IPS-20b (cell line): Measurements from ENCODE around the gene MLC1.

Experiments
- H3K27ac ChIP-seq: one replicate; pipeline ENCODE4 v1.5.1; 2013; ENCODE audit warnings: low read length
- H3K27me3 ChIP-seq: 2 replicates; pipeline ENCODE4 v1.6.1; 2013; ENCODE audit warnings: mild to moderate bottlenecking, low read length, inconsistent platforms; ENCODE audit not compliant: insufficient read depth
- H3K36me3 ChIP-seq: 2 replicates; pipeline ENCODE4 v1.6.1; 2013; ENCODE audit warnings: low read depth, mild to moderate bottlenecking, inconsistent platforms, low read length, moderate library complexity; ENCODE audit not compliant: insufficient read depth
- H3K4me1 ChIP-seq: 2 replicates; pipeline ENCODE4 v1.6.1; 2013; ENCODE audit warnings: mild to moderate bottlenecking, control low read depth, inconsistent platforms, low read length, moderate library complexity; ENCODE audit not compliant: insufficient read depth
- H3K4me3 ChIP-seq: 2 replicates; pipeline ENCODE4 v1.5.1; 2013; ENCODE audit warnings: mild to moderate bottlenecking, low read length, inconsistent platforms
- H3K9ac ChIP-seq: 2 replicates; pipeline ENCODE4 v1.6.1; 2013; ENCODE audit warnings: low read depth, mild to moderate bottlenecking, inconsistent platforms, low read length, moderate library complexity
- H3K9me3 ChIP-seq: 2 replicates; pipeline ENCODE4 v1.6.1; 2013; ENCODE audit warnings: mild to moderate bottlenecking, low read depth, low read length, inconsistent platforms; ENCODE audit not compliant: insufficient read depth

MLC1 gene

DNA sequence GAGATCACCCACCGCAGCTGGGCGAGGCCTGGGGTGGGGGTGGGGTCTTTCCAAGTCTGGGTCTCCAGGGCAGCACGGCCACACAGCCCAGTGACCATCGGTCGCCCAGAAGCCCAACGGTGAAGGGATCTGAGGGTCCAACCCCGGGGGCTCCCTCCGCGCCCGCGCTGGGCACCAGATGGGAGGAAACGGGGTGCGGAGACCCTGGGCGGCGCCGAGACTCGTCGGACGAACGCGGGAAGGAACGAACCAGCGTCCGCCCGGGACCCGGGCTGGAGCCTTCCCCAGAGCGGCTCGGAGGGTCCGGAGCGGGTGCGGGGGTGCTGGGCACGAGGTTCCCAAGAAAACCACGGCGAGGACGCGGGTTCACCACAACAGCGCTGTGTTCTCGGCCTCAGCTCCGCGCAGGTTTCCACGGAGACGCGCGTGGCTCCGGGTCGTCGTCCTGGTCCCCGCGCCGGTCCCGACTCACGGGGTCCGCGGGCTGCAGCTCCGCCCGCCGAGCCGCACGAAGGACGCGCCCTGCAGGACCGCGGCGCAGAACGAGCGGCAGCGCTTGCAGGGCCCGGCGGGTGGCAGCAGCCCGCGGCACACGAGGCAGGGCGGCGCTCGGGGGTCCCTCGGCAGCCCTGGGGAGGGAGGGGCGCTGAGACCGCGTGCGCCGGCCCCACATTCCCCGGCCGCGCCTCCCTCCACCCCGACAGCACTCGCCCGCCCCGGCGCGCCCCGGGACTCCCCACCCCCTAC lies 70.4 kb downstream of the MLC1 start:
- Histone ChIP-seq H3K9ac (no peak overlapping the region), H3K9me3 (no peaks in the 10 kb centered on the region), H3K27me3 (peaks cover 92% of the 10 kb centered on the region), H3K4me1 (no peaks in the 10 kb centered on the region), H3K4me3 (peak overlapping the region; percentile 46; the same call in 1 of the 2 replicates), H3K27ac (no peak overlapping the region), H3K36me3 (no peaks in the 10 kb centered on the region)

DNA sequence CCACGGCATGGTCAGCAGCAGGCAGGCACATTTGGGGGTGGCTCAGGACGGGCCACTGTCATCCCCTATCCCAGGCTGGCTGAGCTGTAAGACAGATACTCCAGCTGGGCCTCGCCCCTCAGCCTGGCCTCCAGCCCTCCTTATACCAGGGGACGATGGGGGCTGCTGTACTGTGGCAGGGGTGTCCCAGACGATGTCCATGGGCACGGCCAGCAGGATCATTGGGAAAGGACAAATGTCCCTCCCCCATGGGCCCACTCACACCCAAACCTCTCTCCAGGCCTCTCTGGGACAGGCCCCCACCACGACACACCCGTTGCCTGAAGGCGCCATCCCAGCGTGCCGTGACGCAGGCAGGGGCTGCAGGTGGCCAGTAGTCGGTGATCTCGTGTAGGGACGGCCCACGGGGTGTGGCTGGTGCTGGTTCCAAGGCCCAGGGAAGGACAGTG lies 71.1 kb downstream of the MLC1 start:
- Histone ChIP-seq H3K36me3 (no peaks in the 10 kb centered on the region), H3K4me1 (no peaks in the 10 kb centered on the region), H3K4me3 (no peak overlapping the region), H3K9ac (no peak overlapping the region), H3K27me3 (peaks cover 88% of the 10 kb centered on the region), H3K27ac (no peak overlapping the region), H3K9me3 (no peaks in the 10 kb centered on the region)

DNA sequence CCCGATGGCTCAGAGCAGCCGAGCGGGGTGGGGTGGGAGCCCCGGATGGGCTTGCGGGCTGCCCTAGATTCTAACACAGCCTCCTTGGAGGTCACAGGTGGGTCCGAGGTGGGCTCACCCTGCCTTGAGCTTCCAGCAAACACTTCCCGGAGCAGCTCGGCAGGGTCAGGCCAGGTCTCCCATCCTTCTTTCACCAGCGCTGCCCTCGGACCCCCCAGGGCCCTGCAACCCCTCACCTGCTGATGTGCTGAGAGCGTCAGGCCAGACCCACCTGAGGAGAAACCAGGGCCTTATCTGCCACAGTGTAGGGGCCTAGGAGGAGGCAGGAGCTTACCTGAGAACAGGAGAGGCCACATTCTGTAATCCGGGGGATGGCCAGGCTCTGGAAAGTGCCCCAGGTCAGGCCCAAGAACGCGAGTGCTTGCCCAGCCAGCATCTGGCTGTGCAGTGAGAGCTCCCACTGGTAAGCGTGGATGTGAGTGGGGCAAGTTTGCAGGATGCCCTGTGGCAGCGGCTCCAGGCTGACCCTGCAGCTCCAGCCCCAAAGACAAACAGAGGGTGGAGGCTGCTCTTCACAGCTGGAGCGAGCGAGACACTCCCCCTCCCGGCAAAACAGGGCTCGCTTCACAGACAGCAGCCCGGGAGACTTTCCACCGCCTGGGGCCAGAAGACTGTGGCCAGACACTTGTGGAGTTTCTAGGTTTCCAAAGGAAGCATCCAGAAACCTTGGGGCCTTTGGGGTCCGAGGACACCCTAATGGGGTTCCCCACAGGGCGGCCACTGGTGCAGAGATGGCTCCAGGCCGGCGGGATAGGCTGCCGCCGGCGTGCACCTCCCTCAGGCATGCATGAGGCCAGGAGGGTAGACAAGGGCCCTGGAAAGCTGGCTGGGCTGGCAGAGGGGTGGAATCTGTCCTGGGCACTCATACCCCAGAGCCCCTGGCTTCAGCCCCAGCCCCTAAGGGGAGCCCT lies 72.7 kb downstream of the MLC1 start, which contains the start of gene IL17REL:
Gene IL17REL, minus strand, starts transcription at position 555 of the 971 bp plus-strand sequence. Its CDS starts 119 bp downstream, at position 436.
- H3K27ac ChIP-seq, result no peak within 1 kb of the TSS
- H3K4me3 ChIP-seq, result no peak within 1 kb of the TSS
- H3K4me1 ChIP-seq, result peaks cover 7% of the 10 kb centered on the region; the same call in 1 of the 2 replicates
- no peaks in the 10 kb centered on the region for H3K9me3 ChIP-seq
- H3K9ac ChIP-seq, result no peak within 1 kb of the TSS
- H3K36me3 ChIP-seq, result no peaks in the 10 kb centered on the region
- H3K27me3 ChIP-seq, result peaks cover 78% of the 10 kb centered on the region

DNA sequence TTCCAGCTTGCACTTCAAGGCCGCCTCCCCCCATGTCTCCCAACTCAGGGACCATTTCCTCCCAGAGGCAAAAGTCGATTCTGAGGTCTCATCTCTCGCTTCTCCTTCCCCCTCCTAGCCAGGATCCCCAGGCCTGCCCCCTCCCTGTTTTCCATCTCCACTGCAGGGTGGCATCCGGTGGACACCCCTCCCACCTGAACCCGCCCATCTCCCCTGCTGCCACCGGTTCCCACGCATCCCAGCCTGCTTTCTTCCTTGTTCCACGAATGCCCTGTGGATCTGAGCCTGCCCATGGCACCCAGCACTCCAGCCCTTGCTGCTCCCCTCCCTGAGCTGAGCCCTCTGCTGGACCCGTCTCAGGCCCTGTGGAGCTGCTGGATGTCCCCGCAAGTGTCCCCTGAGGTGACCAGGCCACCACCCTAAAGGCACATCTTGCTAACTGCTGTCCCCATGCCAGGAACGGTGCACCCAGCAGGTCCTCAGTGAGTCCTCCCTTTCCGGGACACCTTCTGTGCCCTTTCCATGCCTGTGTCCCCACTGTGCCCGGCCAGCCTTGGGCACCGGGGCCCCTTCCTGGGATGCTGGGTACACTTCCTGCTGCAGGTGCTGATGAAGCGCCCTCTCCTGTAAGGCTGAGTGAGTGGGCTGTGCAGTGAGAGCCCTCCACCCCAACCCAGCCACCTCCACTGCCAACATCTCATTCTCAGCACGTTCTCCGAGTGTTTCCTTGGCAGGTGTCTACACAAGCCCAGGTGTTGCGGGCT lies 73.6 kb downstream of the MLC1 start:
- Histone ChIP-seq H3K9me3 (no peaks in the 10 kb centered on the region), H3K36me3 (no peaks in the 10 kb centered on the region), H3K4me3 (peak overlapping the region; percentile 45; the same call in 1 of the 2 replicates), H3K9ac (no peak overlapping the region), H3K27me3 (peaks cover 69% of the 10 kb centered on the region), H3K4me1 (peaks cover 7% of the 10 kb centered on the region; the same call in 1 of the 2 replicates), H3K27ac (no peak overlapping the region)

DNA sequence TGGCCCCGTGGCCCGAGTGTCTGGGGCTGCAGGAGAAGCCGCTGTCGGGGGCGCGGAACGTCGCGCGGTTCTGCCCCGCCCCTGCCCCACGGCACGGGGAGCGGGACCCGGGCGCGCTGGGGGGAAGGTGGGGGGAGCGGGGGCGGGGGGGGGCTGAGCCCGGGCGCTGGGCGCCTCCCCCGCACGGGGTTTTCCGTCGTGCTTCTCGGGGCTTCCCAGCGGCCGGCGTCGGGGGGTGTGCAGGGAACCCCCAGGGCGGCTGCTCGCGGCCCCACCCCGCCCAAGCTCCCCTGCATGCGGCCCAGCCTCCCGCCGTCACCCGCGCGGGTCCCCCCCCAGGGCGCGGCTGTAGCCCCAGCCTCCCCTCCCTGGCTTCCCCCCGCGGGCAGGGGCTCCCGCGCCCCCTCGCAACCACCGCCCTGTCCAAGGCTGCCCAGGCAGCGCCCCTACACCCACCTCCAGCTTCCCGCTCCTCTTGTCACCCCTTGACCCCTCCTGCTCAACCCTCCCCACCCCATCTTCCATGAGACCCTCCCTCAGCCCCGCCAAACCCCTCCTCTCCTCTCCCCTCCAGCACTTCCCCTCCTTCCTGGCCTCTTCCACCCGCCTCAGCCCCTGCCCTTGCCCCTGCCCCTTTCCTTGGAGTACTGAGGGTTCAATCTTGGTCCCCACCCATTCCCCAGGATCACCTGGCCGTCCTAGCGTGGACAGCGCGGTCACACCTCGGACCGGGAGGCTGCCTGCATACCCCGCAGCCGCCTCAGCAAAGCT lies 74.4 kb downstream of the MLC1 start:
- H3K36me3 ChIP-seq, result no peaks in the 10 kb centered on the region
- H3K9ac ChIP-seq, result no peak overlapping the region
- peak overlapping the region; percentile 45; the same call in 1 of the 2 replicates for H3K4me3 ChIP-seq
- H3K9me3 ChIP-seq, result no peaks in the 10 kb centered on the region
- H3K27ac ChIP-seq, result no peak overlapping the region
- H3K4me1 ChIP-seq, result peaks cover 7% of the 10 kb centered on the region; the same call in 1 of the 2 replicates
- H3K27me3 ChIP-seq, result peaks cover 62% of the 10 kb centered on the region

DNA sequence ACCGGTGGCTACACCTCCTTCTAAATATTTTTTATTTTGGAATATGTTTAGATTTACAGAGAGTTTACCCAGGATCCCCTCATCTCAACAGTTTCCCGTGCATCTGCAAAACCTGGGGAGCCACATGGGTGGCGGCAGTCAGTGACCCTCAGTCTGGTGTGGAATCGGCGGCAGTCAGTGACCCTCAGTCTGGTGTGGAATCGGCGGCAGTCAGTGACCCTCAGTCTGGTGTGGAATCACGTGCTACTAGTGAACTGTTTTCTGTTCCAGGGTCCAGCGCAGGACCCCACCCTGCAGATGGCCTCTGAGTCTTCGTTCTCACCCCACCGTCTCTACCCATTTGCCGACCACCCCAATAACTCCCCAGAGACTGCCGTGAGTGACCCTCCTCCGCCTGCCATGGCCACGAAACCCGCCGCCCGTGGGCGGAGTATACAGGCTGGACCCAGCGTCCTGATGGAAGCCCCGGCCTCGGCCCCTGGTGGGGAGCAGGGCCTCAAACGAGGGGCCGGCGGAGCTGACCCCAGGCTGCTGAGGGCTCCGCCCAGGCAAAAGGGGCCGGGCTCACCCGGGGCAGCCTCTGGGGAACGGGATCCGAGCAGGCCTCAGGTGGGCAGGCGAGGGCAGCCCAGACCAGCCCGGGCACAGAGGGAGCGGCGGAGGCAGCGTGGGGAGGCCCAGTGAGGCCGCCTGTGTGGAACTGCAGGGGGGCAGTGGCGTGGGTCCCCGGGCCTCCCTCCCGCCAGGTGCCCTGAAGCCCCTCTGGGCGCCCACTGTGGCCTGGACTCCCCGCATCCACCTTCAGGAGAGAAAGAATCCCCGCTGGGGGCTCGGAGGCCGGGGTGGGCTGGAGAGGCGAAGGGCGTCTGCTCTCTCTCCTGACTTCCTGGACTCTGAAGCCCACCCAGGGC lies 75.2 kb downstream of the MLC1 start:
- no peak overlapping the region for H3K4me3 ChIP-seq

More for the DNA sequence above, 75.2 kb downstream of the MLC1 start:
- Histone ChIP-seq H3K9ac (no peak overlapping the region), H3K36me3 (no peaks in the 10 kb centered on the region), H3K27ac (no peak overlapping the region), H3K4me1 (peaks cover 7% of the 10 kb centered on the region; the same call in 1 of the 2 replicates), H3K27me3 (peaks cover 55% of the 10 kb centered on the region), H3K9me3 (no peaks in the 10 kb centered on the region)
